SH-SY5Y (cell line): ENCODE data around the gene GAL3ST1.

Experiments
- GATA2 ChIP-seq: IDR thresholded peaks from 2 replicates; pipeline ENCODE4 v1.6.1; 2011; ENCODE audit warnings: mild to moderate bottlenecking, low read depth, low read length
- GATA3 ChIP-seq: IDR thresholded peaks from 2 replicates; pipeline ENCODE4 v1.6.1; 2011; ENCODE audit warnings: low read depth, mild to moderate bottlenecking, low read length, moderate library complexity

GRCh38 chr22:30514252-30514651, 60.2 kb downstream of the GAL3ST1 start:
- no peak for TF ChIP-seq GATA2
- no peak for TF ChIP-seq GATA3
